ENCODE measurements around the gene SMC6. TPM values are rescaled to one million over a fixed set of nuclear protein-coding genes. Genes with fewer than 3 reads are reported as not detected.
A peak's percentile ranks its signal among the peaks of the same experiment; 100 is the strongest.

Gene SMC6
- polyA plus RNA-seq, 1 of the 3 experiments (the other 2 are of a cell fraction): 6.5 TPM

DNA sequence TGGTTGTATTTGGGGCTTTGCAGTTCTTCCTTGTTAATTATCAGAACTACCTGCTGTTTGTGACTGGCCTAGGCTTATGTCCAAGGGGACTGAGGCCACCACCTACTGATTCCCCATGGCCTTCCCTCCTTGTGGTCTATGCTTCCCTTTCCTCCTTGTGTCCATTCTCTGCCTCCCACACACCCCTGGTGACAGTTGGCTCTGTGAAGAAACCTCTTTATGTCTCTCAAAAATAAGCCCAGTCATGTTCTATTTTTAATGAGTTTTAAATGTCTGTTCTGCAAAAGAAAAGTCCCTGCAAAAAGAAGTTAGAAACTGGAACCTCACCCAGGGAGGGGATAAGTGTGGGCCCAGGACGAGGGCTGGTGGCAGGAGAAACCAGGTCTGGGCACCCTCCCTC is 105.0 kb downstream of the SMC6 start:
- Histone ChIP-seq H2AFZ (ENCODE audit: low read depth) (no peak overlapping the region), H3F3A (replicated peaks; ENCODE audit: insufficient read depth) (peaks cover 2% of the 10 kb centered on the region), H3K9ac (no peak overlapping the region), H3K27me3 (ENCODE audit: insufficient read depth) (no peaks in the 10 kb centered on the region), H3K4me3 (ENCODE audit: low read depth in 2 of 2, low read length in 1 of 2) (no peak overlapping the region), H3K27ac (ENCODE audit: low read depth in 2 of 2, low read length in 1 of 2) (no peak overlapping the region), H3K9me2 (no peaks in the 10 kb centered on the region), H3K4me1 (ENCODE audit: control insufficient read depth in 1 of 2, insufficient read depth in 2 of 2, low read depth in 1 of 2, low read length in 1 of 2) (peaks cover 0 to 21% of the 10 kb centered on the region in 2 experiments; a peak in 2 of 4 replicates), H3K4me2 (no peak overlapping the region), H3K79me2 (ENCODE audit: insufficient read depth) (no peaks in the 10 kb centered on the region), H3K9me3 (no peaks in the 10 kb centered on the region), H3K36me3 (replicated peaks in 1 of 2; ENCODE audit: control insufficient read depth in 1 of 2, insufficient read depth in 2 of 2, low read length in 1 of 2) (no peaks in the 10 kb centered on the region), H4K20me1 (ENCODE audit: insufficient read depth) (no peaks in the 10 kb centered on the region)
- TF ChIP-seq ELF1 (IDR thresholded peaks at IDR 0.05): no peak
- CTCF ChIA-PET: interaction anchor here (4.5 to 23.6 kb wide), 2 partner anchors 14 to 21 kb away, joined by 60 to 471 read pairs; no protein-coding TSS in a partner anchor
- 94% methylated on average over 1 of the region's 1 CpG for WGBS (ENCODE audit: low lambda C conversion rate)
- DNase-seq: no peak
- POLR2A ChIA-PET: no interaction called here

GRCh38 chr2:17646838-17647701 is 106.5 kb downstream of the SMC6 start:
- Histone ChIP-seq H3K9ac (no peak overlapping the region), H3K36me3 (replicated peaks in 1 of 2; ENCODE audit: control insufficient read depth in 1 of 2, insufficient read depth in 2 of 2, low read length in 1 of 2) (no peaks in the 10 kb centered on the region), H3K4me2 (no peak overlapping the region), H3F3A (replicated peaks; ENCODE audit: insufficient read depth) (peaks cover 11% of the 10 kb centered on the region), H3K9me2 (no peaks in the 10 kb centered on the region), H2AFZ (ENCODE audit: low read depth) (peak overlapping the region; percentile 37; the same call in 1 of the 2 replicates), H4K20me1 (ENCODE audit: insufficient read depth) (no peaks in the 10 kb centered on the region), H3K27ac (ENCODE audit: low read depth in 2 of 2, low read length in 1 of 2) (no peak overlapping the region), H3K4me3 (ENCODE audit: low read depth in 2 of 2, low read length in 1 of 2) (no peak overlapping the region), H3K27me3 (ENCODE audit: insufficient read depth) (no peaks in the 10 kb centered on the region), H3K9me3 (no peaks in the 10 kb centered on the region), H3K4me1 (ENCODE audit: control insufficient read depth in 1 of 2, insufficient read depth in 2 of 2, low read depth in 1 of 2, low read length in 1 of 2) (peaks cover 0 to 30% of the 10 kb centered on the region in 2 experiments; a peak in 2 of 4 replicates), H3K79me2 (ENCODE audit: insufficient read depth) (no peaks in the 10 kb centered on the region)
- ChIA-PET CTCF (interaction anchor here (0.5 to 23.6 kb wide), 28 partner anchors 9 to 991 kb away, joined by 3 to 471 read pairs (median 5); partner anchors contain the start of genes RAD51AP2 and VSNL1), POLR2A (no interaction called here)
- no peak for TF ChIP-seq RFX5 (IDR thresholded peaks at IDR 0.05; ENCODE audit: low read length)
- TF ChIP-seq FOSL2 (IDR thresholded peaks at IDR 0.05; ENCODE audit: borderline replicate concordance, low read depth): no peak
- TF ChIP-seq USF1 (IDR thresholded peaks at IDR 0.05; ENCODE audit: borderline replicate concordance, low read depth): no peak
- TF ChIP-seq, protein P1, sequence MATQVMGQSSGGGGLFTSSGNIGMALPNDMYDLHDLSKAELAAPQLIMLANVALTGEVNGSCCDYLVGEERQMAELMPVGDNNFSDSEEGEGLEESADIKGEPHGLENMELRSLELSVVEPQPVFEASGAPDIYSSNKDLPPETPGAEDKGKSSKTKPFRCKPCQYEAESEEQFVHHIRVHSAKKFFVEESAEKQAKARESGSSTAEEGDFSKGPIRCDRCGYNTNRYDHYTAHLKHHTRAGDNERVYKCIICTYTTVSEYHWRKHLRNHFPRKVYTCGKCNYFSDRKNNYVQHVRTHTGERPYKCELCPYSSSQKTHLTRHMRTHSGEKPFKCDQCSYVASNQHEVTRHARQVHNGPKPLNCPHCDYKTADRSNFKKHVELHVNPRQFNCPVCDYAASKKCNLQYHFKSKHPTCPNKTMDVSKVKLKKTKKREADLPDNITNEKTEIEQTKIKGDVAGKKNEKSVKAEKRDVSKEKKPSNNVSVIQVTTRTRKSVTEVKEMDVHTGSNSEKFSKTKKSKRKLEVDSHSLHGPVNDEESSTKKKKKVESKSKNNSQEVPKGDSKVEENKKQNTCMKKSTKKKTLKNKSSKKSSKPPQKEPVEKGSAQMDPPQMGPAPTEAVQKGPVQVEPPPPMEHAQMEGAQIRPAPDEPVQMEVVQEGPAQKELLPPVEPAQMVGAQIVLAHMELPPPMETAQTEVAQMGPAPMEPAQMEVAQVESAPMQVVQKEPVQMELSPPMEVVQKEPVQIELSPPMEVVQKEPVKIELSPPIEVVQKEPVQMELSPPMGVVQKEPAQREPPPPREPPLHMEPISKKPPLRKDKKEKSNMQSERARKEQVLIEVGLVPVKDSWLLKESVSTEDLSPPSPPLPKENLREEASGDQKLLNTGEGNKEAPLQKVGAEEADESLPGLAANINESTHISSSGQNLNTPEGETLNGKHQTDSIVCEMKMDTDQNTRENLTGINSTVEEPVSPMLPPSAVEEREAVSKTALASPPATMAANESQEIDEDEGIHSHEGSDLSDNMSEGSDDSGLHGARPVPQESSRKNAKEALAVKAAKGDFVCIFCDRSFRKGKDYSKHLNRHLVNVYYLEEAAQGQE (IDR thresholded peaks at IDR 0.05; ENCODE audit: low read depth, low read length): no peak
- TF ChIP-seq, protein P2, sequence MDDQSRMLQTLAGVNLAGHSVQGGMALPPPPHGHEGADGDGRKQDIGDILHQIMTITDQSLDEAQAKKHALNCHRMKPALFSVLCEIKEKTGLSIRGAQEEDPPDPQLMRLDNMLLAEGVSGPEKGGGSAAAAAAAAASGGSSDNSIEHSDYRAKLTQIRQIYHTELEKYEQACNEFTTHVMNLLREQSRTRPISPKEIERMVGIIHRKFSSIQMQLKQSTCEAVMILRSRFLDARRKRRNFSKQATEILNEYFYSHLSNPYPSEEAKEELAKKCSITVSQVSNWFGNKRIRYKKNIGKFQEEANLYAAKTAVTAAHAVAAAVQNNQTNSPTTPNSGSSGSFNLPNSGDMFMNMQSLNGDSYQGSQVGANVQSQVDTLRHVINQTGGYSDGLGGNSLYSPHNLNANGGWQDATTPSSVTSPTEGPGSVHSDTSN (IDR thresholded peaks at IDR 0.05): no peak
- no peak for TF ChIP-seq MXI1 (IDR thresholded peaks at IDR 0.05; ENCODE audit: low read depth, low read length)
- TF ChIP-seq FOXM1 (IDR thresholded peaks at IDR 0.05; ENCODE audit: low read depth): no peak
- TF ChIP-seq FOXJ3 (CRISPR knock-in tag; IDR thresholded peaks at IDR 0.05): no peak
- no peak for TF ChIP-seq SIN3A (IDR thresholded peaks at IDR 0.05; ENCODE audit: borderline replicate concordance, low read depth, low read length)
- TF ChIP-seq JUND (IDR thresholded peaks at IDR 0.05): no peak
- no peak for TF ChIP-seq TEAD4 (IDR thresholded peaks at IDR 0.05; ENCODE audit: borderline replicate concordance, insufficient read depth)
- no peak for TF ChIP-seq EZH2phosphoT487 (IDR thresholded peaks at IDR 0.05; ENCODE audit: borderline replicate concordance, low read depth)
- TF ChIP-seq NRF1 (IDR thresholded peaks at IDR 0.05; ENCODE audit: low read depth, low read length): no peak
- WGBS (ENCODE audit: low lambda C conversion rate): 84% methylated on average over 5 of the region's 5 CpGs
- no peak for DNase-seq
